ENCODE results near the gene KSR1. TPM values are rescaled to one million over a fixed set of nuclear protein-coding genes. Genes with fewer than 3 reads are reported as not detected.

Gene KSR1
- total RNA-seq, 1 experiment from 2014 or later, result 21.7 TPM

DNA sequence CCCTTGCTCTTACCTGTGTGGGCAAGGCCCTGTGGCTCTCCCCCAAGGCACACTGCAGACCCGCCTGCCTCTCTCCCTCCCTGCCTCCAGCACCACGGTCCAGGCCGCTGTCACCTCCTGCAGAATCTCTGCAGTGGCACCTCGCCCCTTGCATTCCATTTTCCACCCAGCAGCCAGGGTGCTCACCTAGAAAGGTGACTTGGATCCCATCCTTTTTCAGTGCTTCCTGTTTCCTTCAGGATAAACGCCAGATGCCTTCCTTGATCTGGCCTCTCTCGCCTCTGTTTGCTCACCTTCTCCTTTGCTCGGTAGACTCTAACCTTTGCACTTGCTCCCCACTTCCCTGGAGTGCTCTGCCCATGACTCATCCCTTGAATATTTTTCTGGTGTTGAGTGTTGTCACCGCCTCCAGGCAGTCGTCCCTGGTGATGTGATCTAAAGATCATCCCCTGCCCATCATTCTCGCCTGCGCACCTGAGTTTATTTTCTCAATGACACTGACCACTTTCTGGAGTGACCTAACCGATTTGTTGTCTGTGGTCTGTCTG, 95.5 kb downstream of the KSR1 start:
- H3K27ac ChIP-seq (ENCODE audit: low read length), result peak overlapping the region; percentile 52
- H3K4me3 ChIP-seq (ENCODE audit: low read depth in 2 of 2, low read length in 2 of 2), result no peak overlapping the region
- H3K4me1 ChIP-seq (ENCODE audit: control insufficient read depth, insufficient read depth, low read length), result peaks cover 31% of the 10 kb centered on the region
- no peak for TF ChIP-seq TCF7L2 (IDR thresholded peaks at IDR 0.05; ENCODE audit: low read depth, low read length)
- TF ChIP-seq, protein P1, sequence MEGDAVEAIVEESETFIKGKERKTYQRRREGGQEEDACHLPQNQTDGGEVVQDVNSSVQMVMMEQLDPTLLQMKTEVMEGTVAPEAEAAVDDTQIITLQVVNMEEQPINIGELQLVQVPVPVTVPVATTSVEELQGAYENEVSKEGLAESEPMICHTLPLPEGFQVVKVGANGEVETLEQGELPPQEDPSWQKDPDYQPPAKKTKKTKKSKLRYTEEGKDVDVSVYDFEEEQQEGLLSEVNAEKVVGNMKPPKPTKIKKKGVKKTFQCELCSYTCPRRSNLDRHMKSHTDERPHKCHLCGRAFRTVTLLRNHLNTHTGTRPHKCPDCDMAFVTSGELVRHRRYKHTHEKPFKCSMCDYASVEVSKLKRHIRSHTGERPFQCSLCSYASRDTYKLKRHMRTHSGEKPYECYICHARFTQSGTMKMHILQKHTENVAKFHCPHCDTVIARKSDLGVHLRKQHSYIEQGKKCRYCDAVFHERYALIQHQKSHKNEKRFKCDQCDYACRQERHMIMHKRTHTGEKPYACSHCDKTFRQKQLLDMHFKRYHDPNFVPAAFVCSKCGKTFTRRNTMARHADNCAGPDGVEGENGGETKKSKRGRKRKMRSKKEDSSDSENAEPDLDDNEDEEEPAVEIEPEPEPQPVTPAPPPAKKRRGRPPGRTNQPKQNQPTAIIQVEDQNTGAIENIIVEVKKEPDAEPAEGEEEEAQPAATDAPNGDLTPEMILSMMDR (IDR thresholded peaks at IDR 0.05), result no peak
- no peak for TF ChIP-seq POLR2AphosphoS5 (IDR thresholded peaks at IDR 0.05; ENCODE audit: low read depth, low read length)
- TF ChIP-seq SIN3A (IDR thresholded peaks at IDR 0.05; ENCODE audit: borderline replicate concordance, insufficient read depth, low read depth, low read length), result no peak
- TF ChIP-seq, protein P2, sequence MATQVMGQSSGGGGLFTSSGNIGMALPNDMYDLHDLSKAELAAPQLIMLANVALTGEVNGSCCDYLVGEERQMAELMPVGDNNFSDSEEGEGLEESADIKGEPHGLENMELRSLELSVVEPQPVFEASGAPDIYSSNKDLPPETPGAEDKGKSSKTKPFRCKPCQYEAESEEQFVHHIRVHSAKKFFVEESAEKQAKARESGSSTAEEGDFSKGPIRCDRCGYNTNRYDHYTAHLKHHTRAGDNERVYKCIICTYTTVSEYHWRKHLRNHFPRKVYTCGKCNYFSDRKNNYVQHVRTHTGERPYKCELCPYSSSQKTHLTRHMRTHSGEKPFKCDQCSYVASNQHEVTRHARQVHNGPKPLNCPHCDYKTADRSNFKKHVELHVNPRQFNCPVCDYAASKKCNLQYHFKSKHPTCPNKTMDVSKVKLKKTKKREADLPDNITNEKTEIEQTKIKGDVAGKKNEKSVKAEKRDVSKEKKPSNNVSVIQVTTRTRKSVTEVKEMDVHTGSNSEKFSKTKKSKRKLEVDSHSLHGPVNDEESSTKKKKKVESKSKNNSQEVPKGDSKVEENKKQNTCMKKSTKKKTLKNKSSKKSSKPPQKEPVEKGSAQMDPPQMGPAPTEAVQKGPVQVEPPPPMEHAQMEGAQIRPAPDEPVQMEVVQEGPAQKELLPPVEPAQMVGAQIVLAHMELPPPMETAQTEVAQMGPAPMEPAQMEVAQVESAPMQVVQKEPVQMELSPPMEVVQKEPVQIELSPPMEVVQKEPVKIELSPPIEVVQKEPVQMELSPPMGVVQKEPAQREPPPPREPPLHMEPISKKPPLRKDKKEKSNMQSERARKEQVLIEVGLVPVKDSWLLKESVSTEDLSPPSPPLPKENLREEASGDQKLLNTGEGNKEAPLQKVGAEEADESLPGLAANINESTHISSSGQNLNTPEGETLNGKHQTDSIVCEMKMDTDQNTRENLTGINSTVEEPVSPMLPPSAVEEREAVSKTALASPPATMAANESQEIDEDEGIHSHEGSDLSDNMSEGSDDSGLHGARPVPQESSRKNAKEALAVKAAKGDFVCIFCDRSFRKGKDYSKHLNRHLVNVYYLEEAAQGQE (IDR thresholded peaks at IDR 0.05; ENCODE audit: insufficient read depth in 1 of 2, low read depth in 2 of 2, low read length in 1 of 2), result no peak
- H3K9me3 ChIP-seq (ENCODE audit: control insufficient read depth, insufficient read depth, low read depth, low read length), result no peaks in the 10 kb centered on the region
- in situ Hi-C loops (cut with HindIII; ENCODE audit: low pct_unique_long_range_greater_than_20kb, low sequenced_read_pairs), result no loop called here
- CTCF ChIA-PET, result no interaction called here
- ATAC-seq (peak; percentile 80), DNase-seq (ENCODE audit: low read depth, low spot score) (no peak)
- H3K36me3 ChIP-seq (ENCODE audit: control insufficient read depth, insufficient read depth, low read length), result no peaks in the 10 kb centered on the region
- no TSS peak for BruUV-seq (replicated peaks)
- POLR2A ChIA-PET, result no interaction called here
- H3K27me3 ChIP-seq (ENCODE audit: control insufficient read depth, insufficient read depth, low read length), result no peaks in the 10 kb centered on the region
- intact Hi-C loops (cut with micrococcal nuclease; ENCODE audit: unreplicated experiment), result no loop called here

DNA sequence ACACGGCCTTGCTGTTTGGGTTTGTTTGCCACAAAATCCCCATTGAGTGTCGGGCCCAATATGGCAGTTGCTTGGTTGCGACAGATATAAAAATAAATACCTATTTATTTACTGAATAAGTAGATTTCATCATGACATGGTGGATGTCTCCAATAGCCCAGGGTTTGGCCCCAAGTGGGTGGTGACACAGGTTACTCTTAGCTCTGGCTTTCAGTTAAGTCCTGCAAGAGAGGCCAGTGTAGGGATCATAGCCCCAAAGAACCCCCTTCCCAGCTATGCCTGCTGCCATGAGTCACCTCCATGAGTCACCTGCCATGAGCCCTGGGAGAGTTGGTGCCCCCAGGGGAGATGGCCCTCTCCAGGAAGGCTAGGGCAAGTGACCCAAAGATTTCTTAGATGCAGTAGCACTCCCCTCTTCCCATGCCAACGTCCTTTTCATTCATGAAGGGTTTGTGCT, 96.1 kb downstream of the KSR1 start:
- peaks cover 27% of the 10 kb centered on the region for H3K4me1 ChIP-seq (ENCODE audit: control insufficient read depth, insufficient read depth, low read length)
- no peak for DNase-seq (ENCODE audit: low read depth, low spot score)
- in situ Hi-C loops (cut with HindIII; ENCODE audit: low pct_unique_long_range_greater_than_20kb, low sequenced_read_pairs), result no loop called here
- no peaks in the 10 kb centered on the region for H3K9me3 ChIP-seq (ENCODE audit: control insufficient read depth, insufficient read depth, low read depth, low read length)
- no peaks in the 10 kb centered on the region for H3K36me3 ChIP-seq (ENCODE audit: control insufficient read depth, insufficient read depth, low read length)
- ChIA-PET CTCF (interaction anchor here (1.0 kb wide), 1 partner anchor 202 kb away, joined by 3 read pairs; no protein-coding TSS in a partner anchor), POLR2A (no interaction called here)
- TF ChIP-seq POLR2AphosphoS5 (IDR thresholded peaks at IDR 0.05; ENCODE audit: low read depth, low read length) (no peak), TCF7L2 (IDR thresholded peaks at IDR 0.05; ENCODE audit: low read depth, low read length) (no peak), SIN3A (IDR thresholded peaks at IDR 0.05; ENCODE audit: borderline replicate concordance, insufficient read depth, low read depth, low read length) (no peak)
- TF ChIP-seq, protein P2 (IDR thresholded peaks at IDR 0.05; ENCODE audit: insufficient read depth in 1 of 2, low read depth in 2 of 2, low read length in 1 of 2), result no peak
- TF ChIP-seq, protein P1 (IDR thresholded peaks at IDR 0.05), result no peak
- no peak overlapping the region for H3K4me3 ChIP-seq (ENCODE audit: low read depth in 2 of 2, low read length in 2 of 2)
- no peaks in the 10 kb centered on the region for H3K27me3 ChIP-seq (ENCODE audit: control insufficient read depth, insufficient read depth, low read length)
- peak overlapping the region; percentile 52 for H3K27ac ChIP-seq (ENCODE audit: low read length)
- no TSS peak for BruUV-seq (replicated peaks)
- intact Hi-C loops (cut with micrococcal nuclease; ENCODE audit: unreplicated experiment), result no loop called here
- peak; percentile 91 for ATAC-seq

All from Panc1 (cell line).